ENCODE results near the gene APLF.

DNA sequence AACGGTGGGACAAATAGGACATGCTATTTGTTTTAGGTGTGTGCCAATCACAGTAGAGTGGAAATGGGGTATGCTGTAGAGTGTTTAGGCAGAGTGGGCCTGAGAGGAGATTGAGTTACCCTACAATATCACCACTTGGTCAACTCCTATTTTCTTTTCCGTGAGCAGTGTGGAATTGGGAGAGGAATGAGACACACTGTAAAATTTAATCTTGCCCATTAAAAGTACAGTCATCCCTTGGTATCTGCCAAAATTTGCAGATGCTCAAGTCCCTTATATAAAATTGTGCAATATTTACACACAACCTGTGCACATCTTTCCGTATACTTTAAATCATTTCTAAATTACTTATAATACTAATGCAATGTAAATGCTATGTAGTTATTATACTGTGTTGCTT, 12.7 kb upstream of the APLF start:
- TF ChIP-seq FOXJ3 (CRISPR knock-in tag; IDR thresholded peaks at IDR 0.05) (no peak), RXRA (IDR thresholded peaks at IDR 0.05; ENCODE audit: borderline replicate concordance, low read depth) (no peak), POLR2AphosphoS5 (IDR thresholded peaks at IDR 0.05; ENCODE audit: low read depth, low read length) (no peak), RFX5 (IDR thresholded peaks at IDR 0.05; ENCODE audit: low read length) (no peak), RAD21 (IDR thresholded peaks at IDR 0.05; ENCODE audit: low read length) (no peak), EZH2phosphoT487 (IDR thresholded peaks at IDR 0.05; ENCODE audit: borderline replicate concordance, low read depth) (no peak)
- TF ChIP-seq, protein P1, sequence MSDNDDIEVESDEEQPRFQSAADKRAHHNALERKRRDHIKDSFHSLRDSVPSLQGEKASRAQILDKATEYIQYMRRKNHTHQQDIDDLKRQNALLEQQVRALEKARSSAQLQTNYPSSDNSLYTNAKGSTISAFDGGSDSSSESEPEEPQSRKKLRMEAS (IDR thresholded peaks at IDR 0.05; ENCODE audit: low read depth): no peak
- TF ChIP-seq, protein P2, sequence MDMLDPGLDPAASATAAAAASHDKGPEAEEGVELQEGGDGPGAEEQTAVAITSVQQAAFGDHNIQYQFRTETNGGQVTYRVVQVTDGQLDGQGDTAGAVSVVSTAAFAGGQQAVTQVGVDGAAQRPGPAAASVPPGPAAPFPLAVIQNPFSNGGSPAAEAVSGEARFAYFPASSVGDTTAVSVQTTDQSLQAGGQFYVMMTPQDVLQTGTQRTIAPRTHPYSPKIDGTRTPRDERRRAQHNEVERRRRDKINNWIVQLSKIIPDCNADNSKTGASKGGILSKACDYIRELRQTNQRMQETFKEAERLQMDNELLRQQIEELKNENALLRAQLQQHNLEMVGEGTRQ (IDR thresholded peaks at IDR 0.05; ENCODE audit: borderline replicate concordance, low read depth, low read length): no peak
- TF ChIP-seq, protein P3, sequence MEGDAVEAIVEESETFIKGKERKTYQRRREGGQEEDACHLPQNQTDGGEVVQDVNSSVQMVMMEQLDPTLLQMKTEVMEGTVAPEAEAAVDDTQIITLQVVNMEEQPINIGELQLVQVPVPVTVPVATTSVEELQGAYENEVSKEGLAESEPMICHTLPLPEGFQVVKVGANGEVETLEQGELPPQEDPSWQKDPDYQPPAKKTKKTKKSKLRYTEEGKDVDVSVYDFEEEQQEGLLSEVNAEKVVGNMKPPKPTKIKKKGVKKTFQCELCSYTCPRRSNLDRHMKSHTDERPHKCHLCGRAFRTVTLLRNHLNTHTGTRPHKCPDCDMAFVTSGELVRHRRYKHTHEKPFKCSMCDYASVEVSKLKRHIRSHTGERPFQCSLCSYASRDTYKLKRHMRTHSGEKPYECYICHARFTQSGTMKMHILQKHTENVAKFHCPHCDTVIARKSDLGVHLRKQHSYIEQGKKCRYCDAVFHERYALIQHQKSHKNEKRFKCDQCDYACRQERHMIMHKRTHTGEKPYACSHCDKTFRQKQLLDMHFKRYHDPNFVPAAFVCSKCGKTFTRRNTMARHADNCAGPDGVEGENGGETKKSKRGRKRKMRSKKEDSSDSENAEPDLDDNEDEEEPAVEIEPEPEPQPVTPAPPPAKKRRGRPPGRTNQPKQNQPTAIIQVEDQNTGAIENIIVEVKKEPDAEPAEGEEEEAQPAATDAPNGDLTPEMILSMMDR (IDR thresholded peaks at IDR 0.05): no peak
- TF ChIP-seq, protein P4, sequence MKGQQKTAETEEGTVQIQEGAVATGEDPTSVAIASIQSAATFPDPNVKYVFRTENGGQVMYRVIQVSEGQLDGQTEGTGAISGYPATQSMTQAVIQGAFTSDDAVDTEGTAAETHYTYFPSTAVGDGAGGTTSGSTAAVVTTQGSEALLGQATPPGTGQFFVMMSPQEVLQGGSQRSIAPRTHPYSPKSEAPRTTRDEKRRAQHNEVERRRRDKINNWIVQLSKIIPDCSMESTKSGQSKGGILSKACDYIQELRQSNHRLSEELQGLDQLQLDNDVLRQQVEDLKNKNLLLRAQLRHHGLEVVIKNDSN (IDR thresholded peaks at IDR 0.05; ENCODE audit: borderline replicate concordance, low read depth): no peak
- TF ChIP-seq, protein P5, sequence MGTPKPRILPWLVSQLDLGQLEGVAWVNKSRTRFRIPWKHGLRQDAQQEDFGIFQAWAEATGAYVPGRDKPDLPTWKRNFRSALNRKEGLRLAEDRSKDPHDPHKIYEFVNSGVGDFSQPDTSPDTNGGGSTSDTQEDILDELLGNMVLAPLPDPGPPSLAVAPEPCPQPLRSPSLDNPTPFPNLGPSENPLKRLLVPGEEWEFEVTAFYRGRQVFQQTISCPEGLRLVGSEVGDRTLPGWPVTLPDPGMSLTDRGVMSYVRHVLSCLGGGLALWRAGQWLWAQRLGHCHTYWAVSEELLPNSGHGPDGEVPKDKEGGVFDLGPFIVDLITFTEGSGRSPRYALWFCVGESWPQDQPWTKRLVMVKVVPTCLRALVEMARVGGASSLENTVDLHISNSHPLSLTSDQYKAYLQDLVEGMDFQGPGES (IDR thresholded peaks at IDR 0.05; ENCODE audit: low read depth, low read length): no peak
- TF ChIP-seq, protein P6, sequence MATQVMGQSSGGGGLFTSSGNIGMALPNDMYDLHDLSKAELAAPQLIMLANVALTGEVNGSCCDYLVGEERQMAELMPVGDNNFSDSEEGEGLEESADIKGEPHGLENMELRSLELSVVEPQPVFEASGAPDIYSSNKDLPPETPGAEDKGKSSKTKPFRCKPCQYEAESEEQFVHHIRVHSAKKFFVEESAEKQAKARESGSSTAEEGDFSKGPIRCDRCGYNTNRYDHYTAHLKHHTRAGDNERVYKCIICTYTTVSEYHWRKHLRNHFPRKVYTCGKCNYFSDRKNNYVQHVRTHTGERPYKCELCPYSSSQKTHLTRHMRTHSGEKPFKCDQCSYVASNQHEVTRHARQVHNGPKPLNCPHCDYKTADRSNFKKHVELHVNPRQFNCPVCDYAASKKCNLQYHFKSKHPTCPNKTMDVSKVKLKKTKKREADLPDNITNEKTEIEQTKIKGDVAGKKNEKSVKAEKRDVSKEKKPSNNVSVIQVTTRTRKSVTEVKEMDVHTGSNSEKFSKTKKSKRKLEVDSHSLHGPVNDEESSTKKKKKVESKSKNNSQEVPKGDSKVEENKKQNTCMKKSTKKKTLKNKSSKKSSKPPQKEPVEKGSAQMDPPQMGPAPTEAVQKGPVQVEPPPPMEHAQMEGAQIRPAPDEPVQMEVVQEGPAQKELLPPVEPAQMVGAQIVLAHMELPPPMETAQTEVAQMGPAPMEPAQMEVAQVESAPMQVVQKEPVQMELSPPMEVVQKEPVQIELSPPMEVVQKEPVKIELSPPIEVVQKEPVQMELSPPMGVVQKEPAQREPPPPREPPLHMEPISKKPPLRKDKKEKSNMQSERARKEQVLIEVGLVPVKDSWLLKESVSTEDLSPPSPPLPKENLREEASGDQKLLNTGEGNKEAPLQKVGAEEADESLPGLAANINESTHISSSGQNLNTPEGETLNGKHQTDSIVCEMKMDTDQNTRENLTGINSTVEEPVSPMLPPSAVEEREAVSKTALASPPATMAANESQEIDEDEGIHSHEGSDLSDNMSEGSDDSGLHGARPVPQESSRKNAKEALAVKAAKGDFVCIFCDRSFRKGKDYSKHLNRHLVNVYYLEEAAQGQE (IDR thresholded peaks at IDR 0.05; ENCODE audit: low read depth, low read length): no peak

All from SK-N-SH (cell line).